ENCODE data around the gene CHD5. TPM values are rescaled to one million over a fixed set of nuclear protein-coding genes. Genes with fewer than 3 reads are reported as not detected.

The CHD5 gene
- total RNA-seq, 4 donors from 2014 or later: 0.05 TPM; not detected in 3

- peaks cover 44 to 57% (median 45%) of the 10 kb centered on the region in 3 donors for H3K27me3 ChIP-seq
- no peak overlapping the region for H3K4me3 ChIP-seq
- in situ Hi-C loops (cut with MboI; ENCODE audit: low sequenced_read_pairs in 4 of 4) (no loop called here), intact Hi-C loops (cut with DNase I; ENCODE audit: low total_unique reads) (no loop called here)
- H3K9me3 ChIP-seq: no peaks in the 10 kb centered on the region
- no peak for DNase-seq
- ATAC-seq: no peak
- H3K27ac ChIP-seq: no peak overlapping the region
- H3K4me1 ChIP-seq: peaks cover 5% of the 10 kb centered on the region in 2 donors
- no peaks in the 10 kb centered on the region for H3K36me3 ChIP-seq
- TF ChIP-seq CTCF (IDR thresholded peaks at IDR 0.05 in 4 of 5, conservative IDR thresholded peaks at IDR 0.05 in 1 of 5) (no peak), POLR2A (IDR thresholded peaks at IDR 0.05) (no peak)
Measured at GRCh38 chr1:6176779-6177178, 3.3 kb downstream of the CHD5 start.

GRCh38 chr1:6175411-6175828 is 4.7 kb downstream of the CHD5 start:
- TF ChIP-seq POLR2A (IDR thresholded peaks at IDR 0.05) (no peak), CTCF (IDR thresholded peaks at IDR 0.05 in 4 of 5, conservative IDR thresholded peaks at IDR 0.05 in 1 of 5) (no peak)
- Histone ChIP-seq H3K9me3 (no peaks in the 10 kb centered on the region), H3K4me3 (no peak overlapping the region), H3K27ac (no peak overlapping the region), H3K27me3 (peaks cover 30 to 44% (median 42%) of the 10 kb centered on the region in 3 donors), H3K4me1 (peaks cover 5% of the 10 kb centered on the region in 2 donors), H3K36me3 (no peaks in the 10 kb centered on the region)
- ATAC-seq: no peak
- DNase-seq: no peak
- in situ Hi-C loops (cut with MboI; ENCODE audit: low sequenced_read_pairs in 4 of 4): no loop called here
- intact Hi-C loops (cut with DNase I; ENCODE audit: low total_unique reads): no loop called here

GRCh38 chr1:6174621-6175410 is 5.3 kb downstream of the CHD5 start:
- H3K4me3 ChIP-seq: no peak overlapping the region
- no peak overlapping the region for H3K27ac ChIP-seq
- peaks cover 5% of the 10 kb centered on the region in 2 donors for H3K4me1 ChIP-seq
- H3K27me3 ChIP-seq: peaks cover 30 to 45% (median 44%) of the 10 kb centered on the region in 3 donors
- in situ Hi-C loops (cut with MboI; ENCODE audit: low sequenced_read_pairs in 4 of 4): no loop called here
- H3K36me3 ChIP-seq: no peaks in the 10 kb centered on the region
- DNase-seq (no peak), ATAC-seq (no peak)
- intact Hi-C loops (cut with DNase I; ENCODE audit: low total_unique reads): no loop called here
- H3K9me3 ChIP-seq: no peaks in the 10 kb centered on the region
- TF ChIP-seq CTCF (IDR thresholded peaks at IDR 0.05 in 4 of 5, conservative IDR thresholded peaks at IDR 0.05 in 1 of 5) (no peak), POLR2A (IDR thresholded peaks at IDR 0.05) (no peak)

- no peak for DNase-seq
- H3K9me3 ChIP-seq: no peaks in the 10 kb centered on the region
- H3K4me3 ChIP-seq: no peak overlapping the region
- no peak for TF ChIP-seq CTCF (IDR thresholded peaks at IDR 0.05 in 4 of 5, conservative IDR thresholded peaks at IDR 0.05 in 1 of 5)
- TF ChIP-seq POLR2A (IDR thresholded peaks at IDR 0.05): no peak
- no peaks in the 10 kb centered on the region for H3K4me1 ChIP-seq
- no peak overlapping the region for H3K27ac ChIP-seq
- intact Hi-C loops (cut with DNase I; ENCODE audit: low total_unique reads) (no loop called here), in situ Hi-C loops (cut with MboI; ENCODE audit: low sequenced_read_pairs in 4 of 4) (no loop called here)
- no peaks in the 10 kb centered on the region for H3K36me3 ChIP-seq
- peaks cover 14 to 28% (median 26%) of the 10 kb centered on the region in 3 donors for H3K27me3 ChIP-seq
- no peak for ATAC-seq
Measured at GRCh38 chr1:6172549-6172948, 7.6 kb downstream of the CHD5 start.

Measured in gastrocnemius medialis (tissue), 4 donors.